Erythroblast (primary cell): ENCODE measurements around the gene ERC2.

ENCODE experiments used
- GATA1 ChIP-seq: IDR thresholded peaks from 2 replicates; pipeline ENCODE4 v1.6.1; 2011; ENCODE audit warnings: low read depth, mild to moderate bottlenecking, control low read depth, low read length, moderate library complexity
- POLR2A ChIP-seq: IDR thresholded peaks from 2 replicates; pipeline ENCODE4 v1.6.1; 2011; ENCODE audit warnings: mild to moderate bottlenecking, low read length

GRCh38 chr3:55726501-55726775, 741.8 kb downstream of the ERC2 start:
- TF ChIP-seq POLR2A: no peak
- no peak for TF ChIP-seq GATA1
